HEK293 (cell line): ENCODE measurements around the gene GAP43.
"Not testable (repeated sequence)": the region's sequence is repeated elsewhere in the genome, so short reads cannot be mapped to it uniquely, and the experiment has no call there.

ENCODE experiments used
- CTCF ChIA-PET: fragments of 350-600 bp; formaldehyde crosslinking; extraction: SDS; loops from one replicate; lab custom pipeline; 2021; ENCODE audit warnings: antibody characterized with exemption; lab: Yijun Ruan, JAX
- POLR2A ChIA-PET: fragments of 300-600 bp; formaldehyde crosslinking; extraction: SDS; loops from one replicate; lab custom pipeline; 2020; ENCODE audit warnings: antibody characterized with exemption, inconsistent platforms; lab: Yijun Ruan, JAX
- H3K27ac ChIP-seq: fragments of 200-500 bp; sonication (Bioruptor generic); 2 replicates; pipeline ENCODE4 v1.5.1; 2014; ENCODE audit warnings: low read depth, low read length, control low read depth, inconsistent platforms; ENCODE audit errors: extremely low read depth
- H3K36me3 ChIP-seq, 2 experiments: fragments of 200-500 bp in 1 of 2; sonication (Bioruptor generic) in 1 of 2; 1 replicate in 1 of 2; 2 replicates in 1 of 2; pipeline ENCODE4 v1.5.1; 2014 to 2017; ENCODE audit warnings: inconsistent platforms in 2 of 2, low read length in 2 of 2; ENCODE audit not compliant: control insufficient read depth in 2 of 2, insufficient read depth in 1 of 2
- H3K4me1 ChIP-seq: fragments of 200-500 bp; sonication (Bioruptor generic); 2 replicates; pipeline ENCODE4 v1.5.1; 2014; ENCODE audit warnings: mild to moderate bottlenecking, low read length, inconsistent platforms; ENCODE audit not compliant: control insufficient read depth, insufficient read depth
- H3K4me3 ChIP-seq: 2 replicates; pipeline ENCODE4 v1.5.1; 2011; ENCODE audit warnings: low read depth, mild to moderate bottlenecking, control low read depth, low read length, moderate library complexity
- H3K9me3 ChIP-seq: fragments of 200-500 bp; sonication (Bioruptor generic); 2 replicates; pipeline ENCODE4 v1.5.1; 2014; ENCODE audit warnings: low read depth, low read length, inconsistent platforms; ENCODE audit not compliant: control insufficient read depth, insufficient read depth
- EGR2 ChIP-seq: fragments of 450-650 bp; formaldehyde crosslinking; IDR thresholded peaks from 2 replicates; pipeline ENCODE4 v1.5.1; 2016; ENCODE audit warnings: low read depth, missing biosample characterization, missing genetic modification characterization
- GLI4 ChIP-seq: fragments of 450-650 bp; formaldehyde crosslinking; IDR thresholded peaks from 2 replicates; pipeline ENCODE4 v1.5.1; 2016; ENCODE audit warnings: missing biosample characterization, missing genetic modification characterization
- INSM2 ChIP-seq: fragments of 450-650 bp; formaldehyde crosslinking; IDR thresholded peaks from 2 replicates; pipeline ENCODE4 v1.5.1; 2016; ENCODE audit warnings: missing biosample characterization, missing genetic modification characterization
- SCRT2 ChIP-seq: fragments of 450-650 bp; formaldehyde crosslinking; IDR thresholded peaks from 2 replicates; pipeline ENCODE4 v1.5.1; 2016; ENCODE audit warnings: missing biosample characterization, missing genetic modification characterization
- ZNF140 ChIP-seq: fragments of 450-650 bp; formaldehyde crosslinking; IDR thresholded peaks from 2 replicates; pipeline ENCODE4 v1.5.1; 2016; ENCODE audit warnings: missing biosample characterization, missing genetic modification characterization
- ZNF184 ChIP-seq: fragments of 450-650 bp; IDR thresholded peaks from 2 replicates; pipeline ENCODE4 v1.5.1; 2018; ENCODE audit warnings: missing biosample characterization, mild to moderate bottlenecking, missing genetic modification characterization
- ZNF23 ChIP-seq: fragments of 450-650 bp; formaldehyde crosslinking; IDR thresholded peaks from 2 replicates; pipeline ENCODE4 v1.5.1; 2016; ENCODE audit warnings: missing biosample characterization, missing genetic modification characterization, borderline replicate concordance
- ZNF239 ChIP-seq: fragments of 450-650 bp; formaldehyde crosslinking; IDR thresholded peaks from 2 replicates; pipeline ENCODE4 v1.5.1; 2016; ENCODE audit warnings: missing biosample characterization, missing genetic modification characterization
- ZNF24 ChIP-seq: fragments of 450-650 bp; formaldehyde crosslinking; IDR thresholded peaks from 2 replicates; pipeline ENCODE4 v1.5.1; 2016; ENCODE audit warnings: missing biosample characterization, missing genetic modification characterization
- ZNF324 ChIP-seq: fragments of 450-650 bp; formaldehyde crosslinking; IDR thresholded peaks from 2 replicates; pipeline ENCODE4 v1.5.1; 2016; ENCODE audit warnings: missing biosample characterization, missing genetic modification characterization
- ZNF510 ChIP-seq: fragments of 450-650 bp; formaldehyde crosslinking; IDR thresholded peaks from 2 replicates; pipeline ENCODE4 v1.5.1; 2018; ENCODE audit warnings: mild to moderate bottlenecking, missing genetic modification characterization, missing biosample characterization; ENCODE audit not compliant: insufficient replicate concordance
- ZNF521 ChIP-seq: fragments of 450-650 bp; formaldehyde crosslinking; IDR thresholded peaks from 2 replicates; pipeline ENCODE4 v1.5.1; 2017; ENCODE audit warnings: missing biosample characterization, mild to moderate bottlenecking, missing genetic modification characterization
- ZNF529 ChIP-seq: fragments of 450-650 bp; formaldehyde crosslinking; IDR thresholded peaks from 2 replicates; pipeline ENCODE4 v1.5.1; 2017; ENCODE audit warnings: missing genetic modification characterization, missing biosample characterization; ENCODE audit not compliant: insufficient replicate concordance
- ZNF549 ChIP-seq: fragments of 450-650 bp; IDR thresholded peaks from 2 replicates; pipeline ENCODE4 v1.5.1; 2018; ENCODE audit warnings: missing biosample characterization, missing genetic modification characterization, mild to moderate bottlenecking, inconsistent platforms, moderate library complexity
- ZNF621 ChIP-seq: fragments of 450-650 bp; formaldehyde crosslinking; IDR thresholded peaks from 2 replicates; pipeline ENCODE4 v1.5.1; 2017; ENCODE audit warnings: missing biosample characterization, missing genetic modification characterization
- ZNF639 ChIP-seq: fragments of 450-650 bp; formaldehyde crosslinking; IDR thresholded peaks from 2 replicates; pipeline ENCODE4 v1.5.1; 2016; ENCODE audit warnings: missing biosample characterization, missing genetic modification characterization
- ZNF654 ChIP-seq: fragments of 450-650 bp; formaldehyde crosslinking; IDR thresholded peaks from 2 replicates; pipeline ENCODE4 v1.5.1; 2016; ENCODE audit warnings: low read depth, missing biosample characterization, missing genetic modification characterization
- ZNF658 ChIP-seq: fragments of 450-650 bp; formaldehyde crosslinking; IDR thresholded peaks from 2 replicates; pipeline ENCODE4; 2016; ENCODE audit warnings: missing biosample characterization, missing genetic modification characterization
- ZNF701 ChIP-seq: fragments of 450-650 bp; formaldehyde crosslinking; IDR thresholded peaks from 2 replicates; pipeline ENCODE4 v1.5.1; 2016; ENCODE audit warnings: missing biosample characterization, missing genetic modification characterization
- ZNF837 ChIP-seq: fragments of 450-650 bp; formaldehyde crosslinking; IDR thresholded peaks from 2 replicates; pipeline ENCODE4 v1.5.1; 2016; ENCODE audit warnings: missing biosample characterization, missing genetic modification characterization
- ZSCAN30 ChIP-seq: fragments of 450-650 bp; IDR thresholded peaks from 2 replicates; pipeline ENCODE4 v1.5.1; 2018; ENCODE audit warnings: missing biosample characterization, mild to moderate bottlenecking, missing genetic modification characterization, moderate library complexity

The GAP43 gene

GRCh38 chr3:115741650-115742049, 118.3 kb downstream of the GAP43 start:
- POLR2A ChIA-PET, result interaction anchor here (0.6 kb wide), 1 partner anchor 42 kb away, joined by 3 read pairs; no protein-coding TSS in a partner anchor

GRCh38 chr3:115744516-115744915, 121.2 kb downstream of the GAP43 start:
- POLR2A ChIA-PET, CTCF ChIA-PET, H3K4me1 ChIP-seq, H3K4me3 ChIP-seq, H3K27ac ChIP-seq, H3K36me3 ChIP-seq, H3K9me3 ChIP-seq: not testable (repeated sequence)

More at GRCh38 chr3:115741650-115742049, 118.3 kb downstream of the GAP43 start:
- H3K9me3 ChIP-seq, result no peaks in the 10 kb centered on the region
- H3K27ac ChIP-seq, result no peak overlapping the region
- H3K4me3 ChIP-seq, result no peak overlapping the region
- CTCF ChIA-PET, result interaction anchor here (0.7 kb wide), 1 partner anchor 270 kb away, joined by 3 read pairs; no protein-coding TSS in a partner anchor
- no peak for TF ChIP-seq EGR2 (tag by site-specific recombination)
- no peak for TF ChIP-seq ZNF239 (tag by site-specific recombination)
- TF ChIP-seq ZNF521 (tag by site-specific recombination), result no peak
- TF ChIP-seq ZNF654, result no peak
- no peak for TF ChIP-seq ZNF529
- TF ChIP-seq ZNF510, result no peak
- no peak for TF ChIP-seq ZNF184
- TF ChIP-seq INSM2 (tag by site-specific recombination), result no peak
- TF ChIP-seq ZNF140 (tag by site-specific recombination), result no peak
- TF ChIP-seq ZNF549, result no peak
- no peak for TF ChIP-seq ZNF24 (tag by site-specific recombination)
- TF ChIP-seq ZNF23 (tag by site-specific recombination), result no peak
- TF ChIP-seq ZNF621 (tag by site-specific recombination), result no peak
- TF ChIP-seq ZNF324 (tag by site-specific recombination), result no peak
- no peak for TF ChIP-seq GLI4 (tag by site-specific recombination)
- TF ChIP-seq ZNF658 (tag by site-specific recombination), result no peak
- TF ChIP-seq ZNF639, result no peak
- TF ChIP-seq, all 188 proteins: peak for 0
- H3K4me1 ChIP-seq, result no peaks in the 10 kb centered on the region
- no peaks in the 10 kb centered on the region for H3K36me3 ChIP-seq

GRCh38 chr3:115752978-115753377, 129.7 kb downstream of the GAP43 start:
- CTCF ChIA-PET, H3K4me3 ChIP-seq, H3K4me1 ChIP-seq, H3K27ac ChIP-seq, H3K36me3 ChIP-seq, POLR2A ChIA-PET, H3K9me3 ChIP-seq: not testable (repeated sequence)

- H3K4me1 ChIP-seq, result no peaks in the 10 kb centered on the region
- CTCF ChIA-PET, result no interaction called here
- no peak overlapping the region for H3K4me3 ChIP-seq
- TF ChIP-seq INSM2 (tag by site-specific recombination) (no peak), ZNF701 (no peak), ZNF837 (no peak), ZSCAN30 (tag by site-specific recombination) (no peak), SCRT2 (tag by site-specific recombination) (no peak)
- POLR2A ChIA-PET, result no interaction called here
- no peaks in the 10 kb centered on the region for H3K36me3 ChIP-seq
- H3K27ac ChIP-seq, result no peak overlapping the region
- no peaks in the 10 kb centered on the region for H3K9me3 ChIP-seq
These were observed 134.9 kb downstream of the GAP43 start for GRCh38 chr3:115758076-115758763.
